GM19099 (cell line): ENCODE data around the gene SNTG2.

Source experiments
- POLR2A ChIP-seq: IDR thresholded peaks from 3 replicates; pipeline ENCODE4 v1.6.1; 2011; ENCODE audit warnings: low read depth; ENCODE audit not compliant: insufficient read length; ENCODE audit errors: extremely low read depth

Gene SNTG2

GRCh38 chr2:923832-924601, 26.6 kb upstream of the SNTG2 start:
- no peak for TF ChIP-seq POLR2A

GRCh38 chr2:924701-925100, 25.9 kb upstream of the SNTG2 start:
- no peak for TF ChIP-seq POLR2A

GRCh38 chr2:925309-925708, 25.3 kb upstream of the SNTG2 start:
- no peak for TF ChIP-seq POLR2A

- no peak for TF ChIP-seq POLR2A
Measured at GRCh38 chr2:925711-926110, 24.9 kb upstream of the SNTG2 start.

GRCh38 chr2:926259-926793, 24.3 kb upstream of the SNTG2 start:
- TF ChIP-seq POLR2A, result no peak

- no peak for TF ChIP-seq POLR2A
Measured at GRCh38 chr2:926896-927295, 23.8 kb upstream of the SNTG2 start.

- TF ChIP-seq POLR2A, result no peak
Measured at GRCh38 chr2:929011-929735, 21.5 kb upstream of the SNTG2 start.

GRCh38 chr2:929925-930324, 20.7 kb upstream of the SNTG2 start:
- TF ChIP-seq POLR2A, result no peak

- no peak for TF ChIP-seq POLR2A
Measured at GRCh38 chr2:930935-931334, 19.7 kb upstream of the SNTG2 start.

GRCh38 chr2:932320-933115, 18.1 kb upstream of the SNTG2 start:
- no peak for TF ChIP-seq POLR2A

- TF ChIP-seq POLR2A, result no peak
Measured at GRCh38 chr2:933734-934295, 16.8 kb upstream of the SNTG2 start.

- TF ChIP-seq POLR2A, result no peak
Measured at GRCh38 chr2:937530-937929, 13.1 kb upstream of the SNTG2 start.

- TF ChIP-seq POLR2A, result no peak
Measured at GRCh38 chr2:938181-939005, 12.3 kb upstream of the SNTG2 start.

GRCh38 chr2:939936-940601, 10.6 kb upstream of the SNTG2 start:
- TF ChIP-seq POLR2A, result no peak
